C4-2B (cell line): ENCODE measurements around the gene IRF9.

Source experiments
- H3K27ac ChIP-seq: fragments of 450-650 bp; 2 replicates; pipeline ENCODE4 v1.5.1; 2017
- ZFX ChIP-seq: fragments of 450-650 bp; IDR thresholded peaks from 2 replicates; pipeline ENCODE4 v1.6.1; 2017
- TF ChIP-seq, protein P1 (sequence below): fragments of 450-650 bp; conservative IDR thresholded peaks from 2 replicates; pipeline ENCODE4 v1.5.1; 2017; ENCODE audit warnings: mild to moderate bottlenecking

The IRF9 gene

DNA sequence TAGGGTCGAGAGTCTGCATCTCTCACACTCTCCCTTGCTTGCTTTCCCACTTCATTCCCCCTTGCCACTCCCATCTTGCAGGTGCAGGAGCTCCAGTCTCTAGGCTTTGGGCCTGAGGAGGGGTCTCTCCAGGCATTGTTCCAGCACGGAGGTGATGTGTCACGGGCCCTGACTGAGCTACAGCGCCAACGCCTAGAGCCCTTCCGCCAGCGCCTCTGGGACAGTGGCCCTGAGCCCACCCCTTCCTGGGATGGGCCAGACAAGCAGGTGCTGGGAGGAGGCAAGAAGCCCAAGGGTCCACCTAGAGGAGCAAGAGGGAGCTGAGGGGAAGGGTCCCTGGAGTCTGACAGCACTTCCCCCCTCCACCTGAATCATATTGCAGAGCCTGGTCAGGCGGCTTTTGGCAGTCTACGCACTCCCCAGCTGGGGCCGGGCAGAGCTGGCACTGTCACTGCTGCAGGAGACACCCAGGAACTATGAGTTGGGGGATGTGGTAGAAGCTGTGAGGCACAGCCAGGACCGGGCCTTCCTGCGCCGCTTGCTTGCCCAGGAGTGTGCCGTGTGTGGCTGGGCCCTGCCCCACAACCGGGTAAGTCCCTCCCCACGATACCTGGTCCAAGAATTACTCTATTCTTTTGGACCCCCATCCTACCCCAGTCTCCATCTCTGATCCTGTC is 9.5 kb upstream of the IRF9 start:
- TF ChIP-seq, protein P1, sequence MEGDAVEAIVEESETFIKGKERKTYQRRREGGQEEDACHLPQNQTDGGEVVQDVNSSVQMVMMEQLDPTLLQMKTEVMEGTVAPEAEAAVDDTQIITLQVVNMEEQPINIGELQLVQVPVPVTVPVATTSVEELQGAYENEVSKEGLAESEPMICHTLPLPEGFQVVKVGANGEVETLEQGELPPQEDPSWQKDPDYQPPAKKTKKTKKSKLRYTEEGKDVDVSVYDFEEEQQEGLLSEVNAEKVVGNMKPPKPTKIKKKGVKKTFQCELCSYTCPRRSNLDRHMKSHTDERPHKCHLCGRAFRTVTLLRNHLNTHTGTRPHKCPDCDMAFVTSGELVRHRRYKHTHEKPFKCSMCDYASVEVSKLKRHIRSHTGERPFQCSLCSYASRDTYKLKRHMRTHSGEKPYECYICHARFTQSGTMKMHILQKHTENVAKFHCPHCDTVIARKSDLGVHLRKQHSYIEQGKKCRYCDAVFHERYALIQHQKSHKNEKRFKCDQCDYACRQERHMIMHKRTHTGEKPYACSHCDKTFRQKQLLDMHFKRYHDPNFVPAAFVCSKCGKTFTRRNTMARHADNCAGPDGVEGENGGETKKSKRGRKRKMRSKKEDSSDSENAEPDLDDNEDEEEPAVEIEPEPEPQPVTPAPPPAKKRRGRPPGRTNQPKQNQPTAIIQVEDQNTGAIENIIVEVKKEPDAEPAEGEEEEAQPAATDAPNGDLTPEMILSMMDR = no peak
- no peak for TF ChIP-seq ZFX
- H3K27ac ChIP-seq = no peak overlapping the region

DNA sequence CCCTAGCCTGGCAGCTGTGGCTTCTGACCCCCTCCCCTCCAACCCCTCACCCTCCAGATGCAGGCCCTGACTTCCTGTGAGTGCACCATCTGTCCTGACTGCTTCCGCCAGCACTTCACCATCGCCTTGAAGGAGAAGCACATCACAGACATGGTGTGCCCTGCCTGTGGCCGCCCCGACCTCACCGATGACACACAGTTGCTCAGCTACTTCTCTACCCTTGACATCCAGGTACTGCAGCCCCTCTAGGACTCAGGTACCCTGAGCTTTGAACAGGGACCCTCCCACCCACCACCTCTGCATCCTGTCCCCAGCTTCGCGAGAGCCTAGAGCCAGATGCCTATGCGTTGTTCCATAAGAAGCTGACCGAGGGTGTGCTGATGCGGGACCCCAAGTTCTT is 6.0 kb upstream of the IRF9 start:
- no peak for TF ChIP-seq ZFX
- TF ChIP-seq, protein P1 = no peak
- H3K27ac ChIP-seq = no peak overlapping the region

DNA sequence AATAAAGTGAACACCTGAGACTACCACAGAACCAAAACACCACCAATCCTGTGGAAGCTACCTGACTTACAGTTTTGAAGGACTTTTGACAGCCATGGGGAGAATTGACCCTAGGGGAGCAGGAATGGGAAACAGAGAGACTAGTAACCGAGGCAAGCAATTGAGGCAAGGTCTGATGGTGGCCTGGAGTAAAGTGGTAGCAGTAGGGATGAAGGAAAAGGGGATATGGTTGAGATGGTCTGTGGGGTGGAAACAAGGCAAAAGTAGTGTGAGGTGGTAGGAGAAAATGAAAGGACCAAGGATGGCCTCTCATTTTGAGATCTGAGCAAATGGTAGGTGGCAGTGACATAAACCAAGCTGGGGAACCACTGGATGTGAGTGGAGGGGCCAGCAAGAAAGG is 4.2 kb upstream of the IRF9 start:
- TF ChIP-seq, protein P1 = no peak
- TF ChIP-seq ZFX = no peak
- H3K27ac ChIP-seq = no peak overlapping the region

DNA sequence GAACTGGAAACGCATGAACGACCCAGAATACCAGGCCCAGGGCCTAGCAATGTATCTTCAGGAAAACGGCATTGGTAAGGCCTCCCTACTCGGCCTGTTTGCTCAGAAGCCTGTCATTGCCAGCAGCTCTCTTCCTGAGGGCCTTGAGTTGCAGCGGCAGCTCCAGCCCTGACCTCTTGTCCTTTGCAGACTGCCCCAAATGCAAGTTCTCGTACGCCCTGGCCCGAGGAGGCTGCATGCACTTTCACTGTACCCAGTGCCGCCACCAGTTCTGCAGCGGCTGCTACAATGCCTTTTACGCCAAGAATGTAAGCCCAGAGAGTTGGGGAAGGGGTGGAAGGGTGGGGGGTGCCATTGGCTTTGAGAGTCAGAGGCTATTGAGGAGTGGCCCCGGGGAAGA is 3.7 kb upstream of the IRF9 start:
- no peak overlapping the region for H3K27ac ChIP-seq
- TF ChIP-seq, protein P1 = no peak
- TF ChIP-seq ZFX = no peak

DNA sequence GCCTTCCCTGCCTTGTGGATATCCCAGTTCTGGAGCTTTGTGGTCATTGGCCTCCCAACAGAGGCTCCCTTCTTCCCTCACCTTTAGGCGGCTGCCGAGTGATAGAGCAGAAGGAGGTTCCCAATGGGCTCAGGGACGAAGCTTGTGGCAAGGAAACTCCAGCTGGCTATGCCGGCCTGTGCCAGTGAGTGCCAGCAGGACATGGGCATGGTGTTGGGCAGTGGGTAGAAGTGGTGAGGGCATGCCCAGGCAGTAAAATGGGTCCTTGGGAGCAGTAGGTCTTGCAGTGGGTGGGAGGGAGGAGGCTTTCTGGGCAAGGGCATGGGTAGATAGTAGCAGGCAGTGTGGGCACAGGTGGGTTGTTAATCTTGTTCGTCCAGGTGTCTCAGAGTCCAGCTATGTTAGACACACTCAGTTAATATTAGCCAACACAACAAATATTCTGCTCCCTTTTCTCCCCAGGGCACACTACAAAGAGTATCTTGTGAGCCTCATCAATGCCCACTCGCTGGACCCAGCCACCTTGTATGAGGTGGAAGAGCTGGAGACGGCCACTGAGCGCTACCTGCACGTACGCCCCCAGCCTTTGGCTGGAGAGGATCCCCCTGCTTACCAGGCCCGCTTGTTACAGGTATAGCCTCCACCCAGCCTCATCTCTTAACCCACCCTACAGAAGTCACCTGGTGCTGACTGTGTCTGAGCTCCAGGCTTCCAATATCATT is 1.1 kb upstream of the IRF9 start:
- TF ChIP-seq, protein P1 = no peak
- no peak for TF ChIP-seq ZFX
- no peak overlapping the region for H3K27ac ChIP-seq

DNA sequence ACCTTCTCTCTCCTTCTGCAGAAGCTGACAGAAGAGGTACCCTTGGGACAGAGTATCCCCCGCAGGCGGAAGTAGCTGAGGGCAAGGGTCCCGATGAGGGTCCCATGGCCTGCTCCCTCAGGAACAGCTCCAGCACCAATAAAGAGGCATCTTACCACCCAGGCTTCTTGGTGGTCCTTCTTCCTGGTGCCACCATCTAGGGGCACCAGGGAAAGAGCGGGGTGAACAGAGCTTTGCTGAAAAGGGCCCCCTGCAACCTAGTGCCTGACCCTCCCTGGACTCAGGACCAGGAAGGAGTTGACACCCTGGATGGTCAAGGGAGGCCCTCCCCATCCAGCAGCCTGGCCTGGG is 591 bp upstream of the IRF9 start:
- TF ChIP-seq, protein P1 = no peak
- TF ChIP-seq ZFX = no peak
- no peak overlapping the region for H3K27ac ChIP-seq

DNA sequence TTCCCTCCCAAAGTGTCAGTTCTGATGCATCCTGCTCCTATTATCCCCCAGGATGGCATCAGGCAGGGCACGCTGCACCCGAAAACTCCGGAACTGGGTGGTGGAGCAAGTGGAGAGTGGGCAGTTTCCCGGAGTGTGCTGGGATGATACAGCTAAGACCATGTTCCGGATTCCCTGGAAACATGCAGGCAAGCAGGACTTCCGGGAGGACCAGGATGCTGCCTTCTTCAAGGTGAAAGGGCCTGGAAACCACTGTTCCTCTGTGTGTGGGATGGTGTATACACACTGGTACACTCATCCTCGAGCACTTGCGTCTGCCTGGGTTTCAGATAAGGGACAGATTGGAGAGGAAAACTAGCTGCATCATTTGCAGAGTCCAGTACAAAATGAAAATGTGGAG is 1.0 kb downstream of the IRF9 start:
- H3K27ac ChIP-seq = no peak overlapping the region
- TF ChIP-seq, protein P1 = no peak
- no peak for TF ChIP-seq ZFX
